ENCODE results near the gene NUP107.
"Not testable (repeated sequence)": the region's sequence is repeated elsewhere in the genome, so short reads cannot be mapped to it uniquely, and the experiment has no call there.

Gene NUP107

GRCh38 chr12:68686595-68687521 lies at the start of gene NUP107:
TSS of gene NUP107 (plus strand) at chr12:68686978. CDS start at chr12:68687066, 88 bp downstream.
- peak; percentile 100 for DNase-seq (ENCODE audit: low spot score)

- not testable (repeated sequence) for DNase-seq (ENCODE audit: low spot score)
Measured at GRCh38 chr12:68637439-68637838, 49.3 kb upstream of the NUP107 start.

- DNase-seq (ENCODE audit: low spot score), result no peak
Measured at GRCh38 chr12:68638171-68638570, 48.6 kb upstream of the NUP107 start.

- DNase-seq (ENCODE audit: low spot score), result no peak
Measured at GRCh38 chr12:68638721-68639395, 47.9 kb upstream of the NUP107 start.

GRCh38 chr12:68639396-68639767 lies 47.4 kb upstream of the NUP107 start:
- DNase-seq (ENCODE audit: low spot score), result no peak

GRCh38 chr12:68641138-68641537 lies 45.6 kb upstream of the NUP107 start:
- no peak for DNase-seq (ENCODE audit: low spot score)

GRCh38 chr12:68646484-68646883 lies 40.3 kb upstream of the NUP107 start:
- DNase-seq (ENCODE audit: low spot score), result no peak

GRCh38 chr12:68647507-68647906 lies 39.3 kb upstream of the NUP107 start:
- no peak for DNase-seq (ENCODE audit: low spot score)

GRCh38 chr12:68648179-68648578 lies 38.6 kb upstream of the NUP107 start:
- no peak for DNase-seq (ENCODE audit: low spot score)

- no peak for DNase-seq (ENCODE audit: low spot score)
Measured at GRCh38 chr12:68665016-68665569, 21.7 kb upstream of the NUP107 start.

GRCh38 chr12:68667291-68667690 lies 19.5 kb upstream of the NUP107 start:
- no peak for DNase-seq (ENCODE audit: low spot score)

- no peak for DNase-seq (ENCODE audit: low spot score)
Measured at GRCh38 chr12:68667896-68668295, 18.9 kb upstream of the NUP107 start.

- no peak for DNase-seq (ENCODE audit: low spot score)
Measured at GRCh38 chr12:68671179-68671578, 15.6 kb upstream of the NUP107 start.

GRCh38 chr12:68673788-68674187 lies 13.0 kb upstream of the NUP107 start:
- DNase-seq (ENCODE audit: low spot score), result no peak

- DNase-seq (ENCODE audit: low spot score), result no peak
Measured at GRCh38 chr12:68674376-68674775, 12.4 kb upstream of the NUP107 start.

GRCh38 chr12:68675101-68675842 lies 11.5 kb upstream of the NUP107 start:
- no peak for DNase-seq (ENCODE audit: low spot score)

- not testable (repeated sequence) for DNase-seq (ENCODE audit: low spot score)
Measured at GRCh38 chr12:68676854-68677253, 9.9 kb upstream of the NUP107 start.

GRCh38 chr12:68686262-68686594 lies 550 bp upstream of the NUP107 start:
- no peak for DNase-seq (ENCODE audit: low spot score)

- DNase-seq (ENCODE audit: low spot score), result no peak
Measured at GRCh38 chr12:68695454-68695853, 8.7 kb downstream of the NUP107 start.

GRCh38 chr12:68699486-68699885 lies 12.7 kb downstream of the NUP107 start:
- DNase-seq (ENCODE audit: low spot score), result no peak

GRCh38 chr12:68727776-68728175 lies 41.0 kb downstream of the NUP107 start:
- no peak for DNase-seq (ENCODE audit: low spot score)

GRCh38 chr12:68733661-68734071 lies 46.9 kb downstream of the NUP107 start:
- peak; percentile 2 for DNase-seq (ENCODE audit: low spot score)

All from AG08395 (cell line).